GM12891 (cell line): ENCODE data around the gene RITA1.
"Not testable (repeated sequence)": the region's sequence is repeated elsewhere in the genome, so short reads cannot be mapped to it uniquely, and the experiment has no call there.

Experiments used
- DNase-seq: peaks from one replicate; pipeline ENCODE4 v3.0.0; 2011; ENCODE audit warnings: low spot score; ENCODE audit not compliant: insufficient read length
- FAIRE-seq: peaks from 2 replicates; lab custom pipeline; 2011; peaks lifted over from hg19 to GRCh38; lab: Jason Lieb, UNC
- PAX5 ChIP-seq: IDR thresholded peaks from 2 replicates; pipeline ENCODE4 v1.6.1; 2011; ENCODE audit warnings: low read length, moderate library complexity, mild to moderate bottlenecking; ENCODE audit not compliant: insufficient read depth, severe bottlenecking
- POLR2A ChIP-seq: IDR thresholded peaks from 2 replicates; pipeline ENCODE4 v1.6.1; 2011; ENCODE audit warnings: low read depth, low read length, control low read depth
- POLR2AphosphoS5 ChIP-seq: IDR thresholded peaks from 2 replicates; pipeline ENCODE4 v1.6.1; 2011; ENCODE audit warnings: low read depth, low read length, control low read depth
- POU2F2 ChIP-seq: IDR thresholded peaks from 2 replicates; pipeline ENCODE4 v1.6.1; 2011; ENCODE audit warnings: low read depth, mild to moderate bottlenecking, control low read depth, low read length, moderate library complexity
- SPI1 ChIP-seq: IDR thresholded peaks from 2 replicates; pipeline ENCODE4 v1.6.1; 2011; ENCODE audit warnings: low read depth, low read length, control low read depth
- TAF1 ChIP-seq: IDR thresholded peaks from 2 replicates; pipeline ENCODE4 v1.6.1; 2011; ENCODE audit warnings: low read depth, low read length, control low read depth

The RITA1 gene

DNA sequence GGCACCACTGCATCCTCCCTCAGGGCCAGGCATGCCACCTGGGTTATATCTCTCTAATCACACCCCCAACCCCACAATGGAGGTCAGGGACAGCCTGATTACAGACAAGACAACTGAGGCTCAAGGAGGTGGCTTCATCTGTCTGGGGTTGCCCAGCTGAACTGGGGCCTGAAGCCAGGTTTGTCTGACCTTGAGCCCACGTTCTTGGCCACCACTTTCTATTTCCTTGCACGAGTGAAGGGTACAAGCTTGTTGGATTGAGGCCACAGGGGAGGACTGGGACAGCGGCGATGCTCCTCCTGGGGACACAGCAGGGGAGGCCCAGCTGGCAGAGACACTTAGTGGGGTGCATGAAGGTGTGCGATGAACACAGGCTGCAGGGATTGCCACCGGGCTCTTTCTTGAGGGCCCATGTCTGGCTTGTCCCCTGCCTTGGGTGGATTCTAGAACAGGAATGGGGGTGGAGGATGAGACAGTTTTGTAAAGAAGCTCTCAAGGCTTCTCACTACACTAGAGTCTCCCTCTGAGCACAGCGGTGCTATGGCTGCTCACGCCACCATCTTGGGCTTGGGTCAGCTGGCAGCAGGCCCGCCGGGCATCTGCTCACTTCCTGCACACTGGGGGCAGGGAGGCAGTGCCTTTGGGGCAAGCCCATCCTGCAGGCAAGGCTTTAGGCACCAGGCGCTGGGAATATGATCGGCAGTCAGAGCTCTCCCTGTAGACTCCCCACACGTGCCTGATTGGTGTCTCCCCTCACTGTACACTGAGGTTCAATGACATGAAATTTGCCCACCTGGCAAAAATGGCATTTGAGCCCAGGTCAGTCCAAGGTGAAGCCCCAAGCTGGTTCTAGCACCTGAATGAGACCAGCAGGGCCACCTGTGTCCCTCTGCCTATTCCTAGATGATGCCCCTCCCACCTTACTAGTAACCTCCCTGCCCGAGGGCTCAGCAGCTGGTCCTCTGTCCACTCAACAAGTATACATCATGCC lies 16.0 kb downstream of the RITA1 start:
- FAIRE-seq (no peak), DNase-seq (no peak)
- TF ChIP-seq PAX5 (no peak), POLR2A (no peak), TAF1 (no peak), POU2F2 (no peak)

DNA sequence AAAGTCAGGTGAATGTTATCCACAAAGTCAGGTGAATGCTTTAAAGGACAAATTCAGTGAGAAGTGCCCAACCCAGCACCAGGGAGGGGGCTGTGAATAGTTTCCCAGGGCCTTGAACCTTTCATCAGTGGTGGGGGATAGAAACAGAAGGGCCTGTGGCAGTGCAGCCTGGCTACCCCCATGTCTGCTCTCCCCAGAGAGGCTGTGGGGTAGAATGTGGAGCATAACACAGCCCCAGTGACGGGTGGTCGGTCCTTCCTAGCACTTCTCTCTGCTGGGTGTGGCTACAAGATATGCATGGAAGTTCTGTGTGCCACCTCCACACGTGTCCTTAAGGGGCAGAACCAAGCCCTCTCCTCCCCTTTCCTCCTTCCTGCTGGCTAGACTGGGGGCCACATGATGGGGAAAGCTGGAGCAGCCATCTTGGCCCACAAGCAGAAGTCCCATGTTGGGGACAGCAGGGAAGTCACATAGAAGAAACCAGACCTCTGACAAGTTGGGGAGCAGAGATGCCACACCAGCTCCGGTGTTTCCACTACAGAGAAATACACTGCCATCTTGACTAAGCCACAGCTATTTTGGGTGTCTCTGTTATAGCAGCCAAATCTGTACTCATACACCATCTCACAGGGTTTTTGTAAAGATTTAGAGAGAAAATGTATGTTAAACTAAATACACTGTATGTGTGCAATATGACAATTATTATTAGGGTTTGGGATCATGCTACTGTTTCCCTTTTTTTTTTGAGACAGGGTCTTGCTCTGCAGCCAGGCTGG lies 17.0 kb downstream of the RITA1 start:
- no peak for DNase-seq
- no peak for FAIRE-seq
- no peak for TF ChIP-seq TAF1
- no peak for TF ChIP-seq PAX5
- TF ChIP-seq SPI1 = no peak
- no peak for TF ChIP-seq POLR2AphosphoS5
- no peak for TF ChIP-seq POLR2A
- no peak for TF ChIP-seq POU2F2

DNA sequence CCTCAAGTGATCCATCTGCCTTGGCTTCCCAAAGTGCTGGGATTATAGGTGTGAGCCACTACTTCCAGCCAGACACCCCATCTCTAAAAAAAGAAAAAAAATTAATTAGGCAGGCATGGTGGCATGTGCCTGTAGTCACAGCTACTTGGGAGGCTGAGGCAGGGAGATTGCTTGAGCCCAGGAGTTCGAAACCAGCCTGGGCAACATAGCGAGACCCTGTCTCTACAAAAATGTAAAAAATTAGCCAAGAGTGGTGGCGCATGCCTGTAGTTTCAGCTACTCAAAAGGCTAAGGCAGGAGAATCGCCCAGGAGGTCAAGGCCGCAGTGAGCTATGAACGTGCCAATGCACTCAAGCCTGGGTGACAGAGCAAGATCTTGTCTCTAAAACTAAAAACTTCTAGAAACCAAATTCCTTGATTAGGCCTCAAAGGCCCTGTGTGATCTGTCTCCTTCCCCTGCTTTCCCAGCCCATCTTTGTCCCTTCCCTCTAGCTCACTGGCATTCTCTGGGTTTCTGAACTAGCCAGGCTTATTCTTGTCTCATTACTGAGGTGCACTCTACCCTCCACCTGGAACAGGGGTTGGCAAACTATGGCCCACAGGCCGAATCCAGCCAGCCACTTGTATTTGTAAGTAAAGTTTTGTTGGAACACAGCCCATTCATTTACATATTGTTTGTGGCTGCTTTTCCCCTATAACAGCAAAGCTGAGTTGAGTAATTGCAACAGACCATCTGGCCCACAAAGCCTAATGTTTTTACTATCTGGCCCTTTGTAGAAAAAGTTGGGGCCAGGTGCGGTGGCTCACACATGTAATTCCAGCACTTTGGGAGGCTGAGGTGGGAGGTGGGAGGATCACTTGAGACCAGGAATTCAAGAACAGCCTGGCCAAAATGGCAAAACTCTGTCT lies 18.6 kb downstream of the RITA1 start:
- TF ChIP-seq POU2F2 (peak; percentile 85), PAX5 (no peak), POLR2A (no peak)
- FAIRE-seq (peak; percentile 16), DNase-seq (no peak)

DNA sequence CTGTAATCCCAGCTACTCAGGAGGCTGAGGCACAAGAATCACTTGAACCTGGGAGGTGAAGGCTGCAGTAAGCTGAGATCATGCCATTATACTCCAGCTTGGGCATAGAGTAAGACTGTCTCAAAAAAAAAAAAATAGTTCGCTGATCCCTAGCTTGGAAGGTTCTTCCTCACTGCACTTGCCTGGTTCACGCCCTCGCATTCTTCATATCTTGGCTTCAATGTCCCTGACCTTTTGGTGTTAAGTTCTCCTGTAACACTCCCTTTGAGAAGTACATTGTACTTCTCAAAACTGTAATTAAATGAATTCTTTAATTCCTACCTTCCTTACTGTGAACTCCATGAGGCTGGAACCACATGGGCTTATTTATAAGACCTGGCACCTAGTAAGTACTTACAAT lies 19.3 kb downstream of the RITA1 start:
- FAIRE-seq (no peak), DNase-seq (no peak)
- TF ChIP-seq POLR2A (no peak), PAX5 (no peak), TAF1 (no peak), POLR2AphosphoS5 (no peak), POU2F2 (no peak), SPI1 (no peak)

DNA sequence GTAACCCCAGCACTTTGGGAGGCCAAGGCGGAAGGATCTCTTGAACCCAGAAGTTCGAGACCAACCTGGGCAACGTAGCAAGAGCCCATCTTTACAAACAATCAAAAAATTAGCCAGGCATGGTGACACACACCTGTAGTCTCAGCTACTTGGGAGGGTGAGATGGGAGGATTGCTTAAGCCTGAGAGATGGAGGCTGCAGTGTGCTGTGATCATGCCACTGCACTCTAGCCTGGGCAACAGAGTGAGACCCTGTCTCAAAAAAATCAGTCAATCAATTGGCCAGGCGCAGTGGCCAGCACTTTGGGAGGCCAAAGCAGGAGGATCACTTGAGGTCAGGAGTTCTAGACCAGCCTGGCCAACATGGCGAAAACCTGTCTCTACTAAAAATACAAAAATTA lies 21.3 kb downstream of the RITA1 start:
- FAIRE-seq, DNase-seq: not testable (repeated sequence)

DNA sequence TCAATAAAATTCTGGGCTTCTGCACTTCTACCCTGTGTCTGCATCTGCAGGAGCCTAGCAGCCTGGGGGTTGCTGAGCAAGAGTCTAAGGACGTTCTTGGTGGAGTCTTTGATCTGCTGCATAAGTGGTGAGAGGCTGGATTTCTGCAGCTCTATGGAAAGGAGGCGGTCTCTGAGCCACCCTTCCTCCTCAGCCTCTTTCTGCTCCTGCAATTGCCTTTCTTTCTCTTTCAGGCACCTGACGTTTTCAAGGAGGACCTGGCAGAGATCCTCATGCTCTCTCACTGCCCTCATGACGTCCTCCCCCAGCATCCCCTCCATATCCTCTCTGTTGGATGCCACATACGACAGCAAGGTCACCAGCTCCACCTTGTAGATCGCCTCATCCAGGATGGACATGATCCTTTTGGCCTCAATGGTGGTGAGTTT lies 22.1 kb downstream of the RITA1 start:
- no peak for DNase-seq
- TF ChIP-seq POLR2A (no peak), POLR2AphosphoS5 (no peak), SPI1 (no peak), POU2F2 (no peak), PAX5 (no peak), TAF1 (no peak)
- no peak for FAIRE-seq

DNA sequence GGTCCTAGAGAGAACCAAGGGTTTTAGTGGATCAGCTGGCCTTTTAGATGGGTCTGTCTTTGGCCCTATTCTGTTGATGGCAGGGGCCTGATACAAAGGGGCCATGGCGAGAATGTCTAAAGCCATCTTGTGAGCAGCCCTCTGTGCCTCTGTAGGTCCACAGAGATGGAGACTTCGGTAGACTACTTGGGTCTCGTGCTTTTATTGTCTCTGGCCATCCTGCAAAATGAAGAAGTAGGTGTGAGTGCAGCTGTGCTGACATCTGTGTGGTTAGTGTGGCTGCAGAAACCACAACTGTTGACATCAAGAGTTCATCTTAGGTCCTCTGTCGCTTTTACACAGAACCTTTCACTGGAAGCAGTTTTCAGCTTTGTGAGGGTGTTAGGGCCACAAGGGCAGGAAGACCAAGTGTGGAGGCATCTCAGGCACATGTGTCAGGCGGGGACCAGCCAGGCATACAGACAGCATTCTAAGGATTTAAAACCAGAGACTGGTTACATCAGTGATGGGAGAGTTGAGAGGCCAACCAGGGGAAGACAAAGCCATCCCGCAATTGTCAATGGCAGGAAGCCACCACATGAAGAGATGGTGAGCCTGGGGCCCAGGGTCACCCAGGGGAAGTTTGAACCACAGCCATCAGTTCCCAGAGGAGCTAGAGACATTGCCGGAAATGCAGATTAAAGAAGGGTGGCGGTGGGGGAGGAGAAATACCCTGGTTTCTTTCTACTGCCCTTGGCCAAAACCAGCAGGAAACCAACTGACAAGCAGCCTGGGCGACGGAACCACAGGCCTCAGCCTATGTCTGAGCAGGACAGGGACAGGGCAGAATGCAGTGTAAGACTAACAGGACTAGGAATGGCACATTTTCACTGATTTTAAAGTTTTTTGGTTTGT lies 22.8 kb downstream of the RITA1 start:
- FAIRE-seq (peak; percentile 99), DNase-seq (peak; percentile 54)
- TF ChIP-seq SPI1 (peak; percentile 72), POU2F2 (peak; percentile 94), PAX5 (no peak), POLR2AphosphoS5 (peak; percentile 22; the same call in 1 of the 2 replicates), POLR2A (peak; percentile 54; the same call in 1 of the 2 replicates), TAF1 (no peak)

DNA sequence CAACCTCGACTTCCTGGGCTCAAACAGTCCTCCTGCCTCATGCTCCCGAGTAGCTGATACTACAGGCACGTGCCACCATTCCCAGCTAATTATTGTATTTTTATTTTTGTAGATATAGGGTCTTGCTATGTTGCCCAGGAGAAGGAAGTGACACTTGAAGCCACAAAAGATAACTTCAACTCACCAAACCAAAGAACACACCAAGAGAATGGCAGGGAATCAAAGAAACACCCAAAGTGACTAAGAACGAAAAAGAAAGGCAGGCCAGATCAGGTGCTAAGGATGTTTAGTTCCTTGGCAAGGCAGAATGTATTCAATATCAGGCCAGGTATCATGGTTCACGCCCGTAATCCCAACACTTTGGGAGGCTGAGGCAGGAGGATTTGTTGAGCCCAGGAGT lies 25.6 kb downstream of the RITA1 start:
- no peak for FAIRE-seq
- peak; percentile 29; the same call in 1 of the 2 replicates for TF ChIP-seq SPI1
- no peak for TF ChIP-seq PAX5

DNA sequence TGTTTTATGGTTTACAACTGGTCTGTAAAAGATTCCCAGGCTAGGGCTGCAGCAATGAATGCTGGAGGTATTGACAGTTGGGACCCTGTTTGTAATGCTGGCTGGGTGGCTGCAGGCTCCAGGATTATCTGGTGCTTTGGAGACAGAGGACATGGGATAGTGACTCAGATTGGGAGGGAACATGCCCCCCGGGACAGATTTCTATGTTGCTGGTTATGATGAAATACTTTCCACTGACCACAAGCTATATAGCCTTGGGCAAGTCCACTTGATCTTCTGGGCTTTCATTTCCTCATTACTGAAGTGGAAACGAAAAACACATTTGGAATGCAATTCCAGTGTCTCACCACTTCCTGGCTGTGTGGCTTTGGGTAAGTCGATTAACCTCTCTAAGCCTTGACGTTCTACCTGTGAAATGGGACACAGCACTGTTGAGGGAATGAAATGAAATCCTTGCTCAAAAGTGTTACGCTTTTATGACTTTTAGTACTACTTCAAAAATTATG lies 29.4 kb downstream of the RITA1 start:
- TF ChIP-seq SPI1 = peak; percentile 95
- no peak for TF ChIP-seq TAF1
- peak; percentile 35 for TF ChIP-seq POU2F2
- TF ChIP-seq POLR2AphosphoS5 = no peak
- no peak for TF ChIP-seq POLR2A
- no peak for TF ChIP-seq PAX5
- FAIRE-seq (peak; percentile 31), DNase-seq (no peak)

More for the DNA sequence above, 25.6 kb downstream of the RITA1 start:
- DNase-seq = no peak
